HepG2 (cell line): ENCODE measurements around the gene GNPDA1. TPM values are rescaled to one million over a fixed set of nuclear protein-coding genes. Genes with fewer than 3 reads are reported as not detected.

Source experiments
- ATAC-seq: fragments of 200-7000 bp; cut with Tn5 transposase; 3 replicates; pipeline ENCODE4 v1.9.1; 2020; ENCODE audit warnings: mild to moderate bottlenecking, moderate library complexity
- BruUV-seq: library from RNA; stranded (reverse); fragments of 400-500 nt; replicated peaks from 2 replicates; lab custom pipeline; 2021; lab: Mats Ljungman, UMichigan
- CTCF ChIA-PET: fragments of 300-600 bp; formaldehyde crosslinking; extraction: SDS; loops from one replicate; lab custom pipeline; 2021; ENCODE audit warnings: low total read pairs, inconsistent platforms, low intra/inter-chr PET ratio; lab: Yijun Ruan, JAX
- POLR2A ChIA-PET: fragments of 350-600 bp; sonication (Branson Sonifier 250); formaldehyde crosslinking; loops from one replicate; lab custom pipeline; 2020; ENCODE audit warnings: antibody characterized with exemption, inconsistent platforms; lab: Yijun Ruan, JAX
- DNase-seq: peaks from one replicate; pipeline ENCODE4 v3.0.0-alpha.2; 2015; ENCODE audit warnings: low spot score
- FAIRE-seq: peaks from 3 replicates; lab custom pipeline; 2011; peaks lifted over from hg19 to GRCh38; lab: Jason Lieb, UNC
- H2AFZ ChIP-seq: one replicate; pipeline ENCODE4 v1.6.1; 2011; ENCODE audit warnings: low read length, inconsistent platforms
- H3K27ac ChIP-seq: fragments of 300-600 bp; 3 replicates; pipeline ENCODE4 v1.8.0; 2011; ENCODE audit warnings: mixed run types, mild to moderate bottlenecking, mixed read lengths, low read length, inconsistent platforms; ENCODE audit not compliant: insufficient read depth; ENCODE audit errors: extremely low read length
- H3K27me3 ChIP-seq, 2 experiments: fragments of 200-600 bp in 1 of 2; 2 replicates in 1 of 2; 3 replicates in 1 of 2; pipeline versions ENCODE4 v1.6.0 to v1.8.0; 2011; ENCODE audit warnings: low read length in 2 of 2, mild to moderate bottlenecking in 2 of 2, moderate library complexity in 2 of 2, inconsistent platforms in 1 of 2; ENCODE audit not compliant: insufficient read depth in 2 of 2, control insufficient read depth in 1 of 2
- H3K36me3 ChIP-seq, 2 experiments: fragments of 200-600 bp in 1 of 2; replicated peaks in 1 of 2; 2 replicates in 1 of 2; 3 replicates in 1 of 2; pipeline versions ENCODE4 v1.5.1 to v1.8.0; 2011; ENCODE audit warnings: low read length in 2 of 2, inconsistent platforms in 1 of 2; ENCODE audit not compliant: insufficient read depth in 2 of 2, control insufficient read depth in 1 of 2
- H3K4me1 ChIP-seq: 2 replicates; pipeline ENCODE4 v1.5.1; 2012; ENCODE audit warnings: low read length, inconsistent platforms; ENCODE audit not compliant: insufficient read depth
- H3K4me2 ChIP-seq: 2 replicates; pipeline ENCODE4 v1.6.0; 2011; ENCODE audit warnings: low read depth, low read length, inconsistent platforms
- H3K4me3 ChIP-seq, 3 experiments: fragments of 200-600 bp in 1 of 3; sonication (generic), shearing (Covaris generic) in 1 of 3; replicated peaks in 1 of 3; 2 replicates each; pipeline ENCODE4 v1.5.1; 2011 to 2016; ENCODE audit warnings: low read length in 3 of 3, inconsistent platforms in 2 of 3, low read depth in 2 of 3, mild to moderate bottlenecking in 2 of 3, control low read depth in 1 of 3, mixed read lengths in 1 of 3; ENCODE audit not compliant: insufficient read depth in 1 of 3
- H3K79me2 ChIP-seq: one replicate; pipeline ENCODE4 v1.6.1; 2011; ENCODE audit warnings: low read length, inconsistent platforms; ENCODE audit not compliant: insufficient read depth
- H3K9ac ChIP-seq: 2 replicates; pipeline ENCODE4 v1.6.0; 2011; ENCODE audit warnings: mild to moderate bottlenecking, low read depth, low read length, inconsistent platforms; ENCODE audit not compliant: insufficient read depth
- H3K9me3 ChIP-seq: 2 replicates; pipeline ENCODE4 v1.5.1; 2012; ENCODE audit warnings: mild to moderate bottlenecking, low read length
- H4K20me1 ChIP-seq: 2 replicates; pipeline ENCODE4 v1.6.0; 2011; ENCODE audit warnings: inconsistent platforms, mild to moderate bottlenecking, low read length, moderate library complexity; ENCODE audit not compliant: insufficient read depth
- AHR ChIP-seq: IDR thresholded peaks from 2 replicates; pipeline ENCODE4 v1.6.1; 2018; ENCODE audit warnings: missing genetic modification reagents, missing compliant biosample characterization
- CENPT ChIP-seq: sonication (generic); formaldehyde crosslinking; IDR thresholded peaks from 2 replicates; pipeline ENCODE4 v1.8.0; 2022; ENCODE audit warnings: low read depth, mild to moderate bottlenecking, moderate library complexity, missing genetic modification reagents
- E2F2 ChIP-seq: sonication (generic); formaldehyde crosslinking; IDR thresholded peaks from 2 replicates; pipeline ENCODE4 v1.4.0; 2020; ENCODE audit warnings: missing genetic modification reagents, borderline replicate concordance
- GABPA ChIP-seq, 2 experiments: IDR thresholded peaks; 2 replicates each; pipeline ENCODE4 v1.6.1; 2011 to 2016; ENCODE audit warnings: low read depth in 2 of 2, low read length in 1 of 2, missing biosample characterization in 1 of 2, missing genetic modification characterization in 1 of 2
- GLI4 ChIP-seq: sonication (generic); formaldehyde crosslinking; IDR thresholded peaks from 2 replicates; pipeline ENCODE4 v1.5.1; 2020; ENCODE audit warnings: missing genetic modification reagents, mild to moderate bottlenecking, moderate library complexity, borderline replicate concordance
- JDP2 ChIP-seq: sonication (generic); formaldehyde crosslinking; IDR thresholded peaks from 2 replicates; pipeline ENCODE4 v1.8.1; 2022; ENCODE audit warnings: missing genetic modification reagents, borderline replicate concordance
- PAWR ChIP-seq: sonication (generic); formaldehyde crosslinking; IDR thresholded peaks from 2 replicates; pipeline ENCODE4 v1.4.0; 2020; ENCODE audit warnings: missing genetic modification reagents, mild to moderate bottlenecking, borderline replicate concordance
- PTBP1 ChIP-seq: fragments of 200-400 bp; formaldehyde crosslinking; IDR thresholded peaks from 2 replicates; pipeline ENCODE4 v1.6.1; 2018; ENCODE audit warnings: low read length, low read depth; ENCODE audit not compliant: poor library complexity, severe bottlenecking
- RBM39 ChIP-seq: fragments of 200-400 bp; formaldehyde crosslinking; IDR thresholded peaks from one replicate; pipeline ENCODE4 v1.6.1; 2018; ENCODE audit warnings: antibody characterized with exemption, mild to moderate bottlenecking, low read depth, low read length; ENCODE audit not compliant: poor library complexity, severe bottlenecking
- REXO4 ChIP-seq: sonication (generic); formaldehyde crosslinking; IDR thresholded peaks from 2 replicates; pipeline ENCODE4 v1.8.0; 2022; ENCODE audit warnings: missing genetic modification reagents, mild to moderate bottlenecking, borderline replicate concordance
- SRF ChIP-seq: IDR thresholded peaks from 2 replicates; pipeline ENCODE4 v1.6.1; 2011; ENCODE audit warnings: mild to moderate bottlenecking, low read depth, low read length, moderate library complexity
- STAG1 ChIP-seq: sonication (generic); formaldehyde crosslinking; IDR thresholded peaks from 2 replicates; pipeline ENCODE4 v1.4.0; 2020; ENCODE audit warnings: missing genetic modification reagents
- TRIM24 ChIP-seq: sonication (generic); formaldehyde crosslinking; IDR thresholded peaks from 2 replicates; pipeline ENCODE4 v1.8.0; 2022; ENCODE audit warnings: mild to moderate bottlenecking, missing genetic modification reagents
- ZNF12 ChIP-seq: sonication (generic); formaldehyde crosslinking; IDR thresholded peaks from 2 replicates; pipeline ENCODE4 v1.5.0; 2020; ENCODE audit warnings: missing genetic modification reagents
- ZNF160 ChIP-seq: sonication (generic); formaldehyde crosslinking; IDR thresholded peaks from 2 replicates; pipeline ENCODE4 v1.8.0; 2022; ENCODE audit warnings: mild to moderate bottlenecking, inconsistent platforms, missing genetic modification reagents
- ZNF564 ChIP-seq: sonication (generic); formaldehyde crosslinking; IDR thresholded peaks from 2 replicates; pipeline ENCODE4 v1.8.1; 2023; ENCODE audit warnings: mild to moderate bottlenecking, missing genetic modification reagents
- ZNF720 ChIP-seq: sonication (generic); formaldehyde crosslinking; IDR thresholded peaks from 2 replicates; pipeline ENCODE4 v1.4.0; 2020; ENCODE audit warnings: missing genetic modification reagents
- ZNF773 ChIP-seq: sonication (generic); formaldehyde crosslinking; IDR thresholded peaks from 2 replicates; pipeline ENCODE4 v1.4.0; 2020; ENCODE audit warnings: missing genetic modification reagents, borderline replicate concordance
- WGBS: methylation state at CpG from one replicate; pipeline ENCODE4 v1.1.6; 2017; ENCODE audit warnings: low lambda C conversion rate; 5-methylcytosine and 5-hydroxymethylcytosine counted together
- in situ Hi-C: cut with HindIII; loops from 2 replicates; pipeline ENCODE4 v1.10.0; 2017; ENCODE audit warnings: low pct_unique_long_range_greater_than_20kb; ENCODE audit not compliant: extremely low pct_ligation_motif_present
- intact Hi-C: fragments of 100-400 bp; cut with micrococcal nuclease; formaldehyde crosslinking; loops from one replicate; pipeline ENCODE4 v1.10.0; 2022; ENCODE audit not compliant: unreplicated experiment
- polyA plus RNA-seq, 8 experiments: library from polyadenylated mRNA; depleted of rRNA in 3 of 8; stranded (reverse) in 7 of 8; unstranded in 1 of 8; fragments of >200 nt; fragmentation: Illumina TruSeq in 4 of 8; extraction: Trizol in 4 of 8; gene quantifications; 2 replicates each; pipeline versions ENCODE4 v1.2.1 to v1.2.3, GENCODE V29; 2011 to 2016; ENCODE audit warnings: low read depth in 4 of 8, missing spikeins in 1 of 8, mixed read lengths in 1 of 8; ENCODE audit not compliant: insufficient read depth in 1 of 8
- total RNA-seq, 5 experiments: library from RNA; depleted of rRNA; stranded (reverse); fragments of >200 nt; fragmentation: Illumina TruSeq; extraction: Trizol; gene quantifications; 2 replicates each; pipeline ENCODE4 v1.2.3, GENCODE V29; 2016; ENCODE audit warnings: low read depth in 1 of 5
- TF ChIP-seq, protein P1 (sequence below): sonication (generic); formaldehyde crosslinking; IDR thresholded peaks from 2 replicates; pipeline ENCODE4; 2020; ENCODE audit warnings: missing genetic modification reagents, mild to moderate bottlenecking, borderline replicate concordance

Gene GNPDA1
- total and polyA plus RNA-seq, 2 of the 13 experiments (the other 11 are each of a cell fraction or from before 2014, with no cell fraction given), result 6.0 to 54.1 TPM

- Histone ChIP-seq H3K4me3 (no peak overlapping the region), H3K4me1 (peaks cover 20% of the 10 kb centered on the region), H3K36me3 (no peaks in the 10 kb centered on the region), H3K27ac (no peak overlapping the region), H3K4me2 (peak overlapping the region; percentile 79), H3K79me2 (no peaks in the 10 kb centered on the region), H4K20me1 (no peaks in the 10 kb centered on the region), H3K27me3 (peaks cover 0 to 28% of the 10 kb centered on the region in 2 experiments; a peak in 4 of 5 replicates), H2AFZ (no peak overlapping the region), H3K9ac (no peak overlapping the region), H3K9me3 (no peaks in the 10 kb centered on the region)
- in situ Hi-C loops, result no loop called here
- ChIA-PET CTCF (interaction anchor here (1.0 to 2.8 kb wide), 9 partner anchors 12 to 295 kb away, joined by 3 to 30 read pairs (median 4); no protein-coding TSS in a partner anchor), POLR2A (interaction anchor here (0.7 to 2.9 kb wide), 4 partner anchors 9 to 268 kb away, joined by 3 to 12 read pairs (median 3); partner anchors contain the start of genes DELE1 and RNF14)
- BruUV-seq, result no TSS peak
- WGBS, result 19% methylated on average over 10 of the region's 10 CpGs
- FAIRE-seq (no peak), DNase-seq (peak; percentile 17), ATAC-seq (peak; percentile 79)
- intact Hi-C loops, result loop anchor here (1.0 to 5.0 kb wide), 4 partner anchors 33 to 268 kb away; no protein-coding TSS in a partner anchor
- TF ChIP-seq ZNF564 (CRISPR knock-in tag), result no peak
- no peak for TF ChIP-seq ZNF160 (CRISPR knock-in tag)
- no peak for TF ChIP-seq AHR (CRISPR knock-in tag)
- no peak for TF ChIP-seq PAWR
- TF ChIP-seq, protein P1, sequence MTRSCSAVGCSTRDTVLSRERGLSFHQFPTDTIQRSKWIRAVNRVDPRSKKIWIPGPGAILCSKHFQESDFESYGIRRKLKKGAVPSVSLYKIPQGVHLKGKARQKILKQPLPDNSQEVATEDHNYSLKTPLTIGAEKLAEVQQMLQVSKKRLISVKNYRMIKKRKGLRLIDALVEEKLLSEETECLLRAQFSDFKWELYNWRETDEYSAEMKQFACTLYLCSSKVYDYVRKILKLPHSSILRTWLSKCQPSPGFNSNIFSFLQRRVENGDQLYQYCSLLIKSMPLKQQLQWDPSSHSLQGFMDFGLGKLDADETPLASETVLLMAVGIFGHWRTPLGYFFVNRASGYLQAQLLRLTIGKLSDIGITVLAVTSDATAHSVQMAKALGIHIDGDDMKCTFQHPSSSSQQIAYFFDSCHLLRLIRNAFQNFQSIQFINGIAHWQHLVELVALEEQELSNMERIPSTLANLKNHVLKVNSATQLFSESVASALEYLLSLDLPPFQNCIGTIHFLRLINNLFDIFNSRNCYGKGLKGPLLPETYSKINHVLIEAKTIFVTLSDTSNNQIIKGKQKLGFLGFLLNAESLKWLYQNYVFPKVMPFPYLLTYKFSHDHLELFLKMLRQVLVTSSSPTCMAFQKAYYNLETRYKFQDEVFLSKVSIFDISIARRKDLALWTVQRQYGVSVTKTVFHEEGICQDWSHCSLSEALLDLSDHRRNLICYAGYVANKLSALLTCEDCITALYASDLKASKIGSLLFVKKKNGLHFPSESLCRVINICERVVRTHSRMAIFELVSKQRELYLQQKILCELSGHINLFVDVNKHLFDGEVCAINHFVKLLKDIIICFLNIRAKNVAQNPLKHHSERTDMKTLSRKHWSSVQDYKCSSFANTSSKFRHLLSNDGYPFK (CRISPR knock-in tag), result no peak
- no peak for TF ChIP-seq GABPA (IDR thresholded peaks at IDR 0.05; ENCODE audit: low read depth, low read length)
- TF ChIP-seq GABPA (CRISPR knock-in tag; IDR thresholded peaks at IDR 0.05; ENCODE audit: low read depth), result no peak
- no peak for TF ChIP-seq GLI4 (CRISPR knock-in tag)
- no peak for TF ChIP-seq RBM39
- no peak for TF ChIP-seq ZNF773 (CRISPR knock-in tag)
- TF ChIP-seq JDP2 (CRISPR knock-in tag), result no peak
- peak; percentile 43 for TF ChIP-seq STAG1 (CRISPR knock-in tag)
- no peak for TF ChIP-seq CENPT (CRISPR knock-in tag)
- TF ChIP-seq ZNF12 (CRISPR knock-in tag), result no peak
- no peak for TF ChIP-seq TRIM24 (CRISPR knock-in tag)
- no peak for TF ChIP-seq E2F2
- no peak for TF ChIP-seq PTBP1
- no peak for TF ChIP-seq SRF
- TF ChIP-seq ZNF720, result no peak
- no peak for TF ChIP-seq REXO4 (CRISPR knock-in tag)
These were observed 52.8 kb downstream of the GNPDA1 start for GRCh38 chr5:141960018-141960417.
